Stomach (tissue), 4 donors: Measurements from ENCODE around the gene NAV2.

ENCODE experiments used
- CTCF ChIP-seq, 7 experiments: fragments of 450-650 bp in 4 of 7; fragments of 200-600 bp in 3 of 7; sonication (generic) in 3 of 7; IDR thresholded peaks; one replicate each; pipeline ENCODE4 v1.5.1; 2016 to 2019; ENCODE audit warnings: antibody characterized with exemption in 7 of 7, control low read depth in 2 of 7, mild to moderate bottlenecking in 1 of 7
- EP300 ChIP-seq: sonication (generic); formaldehyde crosslinking; IDR thresholded peaks from one replicate; pipeline ENCODE4 v1.6.1; 2017; ENCODE audit warnings: antibody characterized with exemption
- POLR2A ChIP-seq, 4 donors: fragments of 450-650 bp; IDR thresholded peaks; one replicate each; pipeline ENCODE4 v1.6.1; 2016; ENCODE audit warnings: antibody characterized with exemption in 4 of 4, control low read depth in 2 of 4, mild to moderate bottlenecking in 1 of 4, moderate library complexity in 1 of 4
- POLR2AphosphoS5 ChIP-seq, 3 donors: sonication (generic); formaldehyde crosslinking; IDR thresholded peaks; one replicate each; pipeline ENCODE4 v1.6.1; 2016; ENCODE audit warnings: antibody characterized with exemption in 3 of 3

GRCh38 chr11:19738124-19738523, 25.5 kb downstream of the NAV2 start:
- no peak for TF ChIP-seq CTCF (IDR thresholded peaks at IDR 0.05)
- TF ChIP-seq POLR2A (IDR thresholded peaks at IDR 0.05) = no peak
- no peak for TF ChIP-seq POLR2AphosphoS5 (IDR thresholded peaks at IDR 0.05)
- no peak for TF ChIP-seq EP300
